Esophagus squamous epithelium (tissue), 4 donors: Measurements from ENCODE around the gene APBB3.

ENCODE experiments used
- POLR2A ChIP-seq, 4 donors: fragments of 450-650 bp; IDR thresholded peaks; one replicate each; pipeline ENCODE4 v1.6.1; 2017; ENCODE audit warnings: antibody characterized with exemption in 4 of 4, mild to moderate bottlenecking in 4 of 4, moderate library complexity in 3 of 4
- TF ChIP-seq, protein P1 (sequence below), 6 experiments: fragments of 450-650 bp in 4 of 6; fragments of 200-600 bp in 2 of 6; sonication (generic) in 2 of 6; IDR thresholded peaks; one replicate each; pipeline ENCODE4 v1.5.1; 2016 to 2019; ENCODE audit warnings: antibody characterized with exemption in 6 of 6, mild to moderate bottlenecking in 4 of 6, moderate library complexity in 4 of 6

DNA sequence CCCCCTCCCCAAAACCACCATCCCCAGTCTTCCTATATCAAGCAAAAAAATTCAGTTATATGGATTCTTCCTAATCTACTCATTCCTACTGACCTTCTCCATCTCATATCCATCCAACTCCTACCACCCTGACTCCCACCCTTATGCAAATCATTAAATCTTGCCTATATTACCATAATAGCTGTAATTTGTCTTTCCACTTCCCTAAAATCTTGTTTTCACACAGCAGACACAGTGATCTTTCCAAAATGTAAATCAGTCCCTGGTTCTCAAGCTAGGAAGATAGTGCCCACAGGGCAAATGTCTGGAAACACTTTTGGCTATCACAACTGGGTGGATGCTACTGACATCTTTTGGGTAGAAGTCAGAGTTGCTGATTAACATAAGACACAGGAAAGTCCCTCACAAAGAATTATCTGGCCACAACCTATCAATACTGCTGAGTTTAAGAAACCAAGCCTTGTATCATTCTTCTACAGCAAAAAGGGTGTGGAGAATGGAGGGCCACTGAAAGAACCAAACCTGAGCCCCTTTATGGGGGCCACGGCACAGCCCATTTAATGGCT, 8.6 kb downstream of the APBB3 start:
- TF ChIP-seq, protein P1, sequence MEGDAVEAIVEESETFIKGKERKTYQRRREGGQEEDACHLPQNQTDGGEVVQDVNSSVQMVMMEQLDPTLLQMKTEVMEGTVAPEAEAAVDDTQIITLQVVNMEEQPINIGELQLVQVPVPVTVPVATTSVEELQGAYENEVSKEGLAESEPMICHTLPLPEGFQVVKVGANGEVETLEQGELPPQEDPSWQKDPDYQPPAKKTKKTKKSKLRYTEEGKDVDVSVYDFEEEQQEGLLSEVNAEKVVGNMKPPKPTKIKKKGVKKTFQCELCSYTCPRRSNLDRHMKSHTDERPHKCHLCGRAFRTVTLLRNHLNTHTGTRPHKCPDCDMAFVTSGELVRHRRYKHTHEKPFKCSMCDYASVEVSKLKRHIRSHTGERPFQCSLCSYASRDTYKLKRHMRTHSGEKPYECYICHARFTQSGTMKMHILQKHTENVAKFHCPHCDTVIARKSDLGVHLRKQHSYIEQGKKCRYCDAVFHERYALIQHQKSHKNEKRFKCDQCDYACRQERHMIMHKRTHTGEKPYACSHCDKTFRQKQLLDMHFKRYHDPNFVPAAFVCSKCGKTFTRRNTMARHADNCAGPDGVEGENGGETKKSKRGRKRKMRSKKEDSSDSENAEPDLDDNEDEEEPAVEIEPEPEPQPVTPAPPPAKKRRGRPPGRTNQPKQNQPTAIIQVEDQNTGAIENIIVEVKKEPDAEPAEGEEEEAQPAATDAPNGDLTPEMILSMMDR (IDR thresholded peaks at IDR 0.05), result no peak
- no peak for TF ChIP-seq POLR2A (IDR thresholded peaks at IDR 0.05)
